ENCODE data around the gene PRTN3.
"Not testable (repeated sequence)": the region's sequence is repeated elsewhere in the genome, so short reads cannot be mapped to it uniquely, and the experiment has no call there.

PRTN3 gene

GRCh38 chr19:843180-843835 lies 2.5 kb downstream of the PRTN3 start:
- DNase-seq (ENCODE audit: insufficient read length, low spot score) (no peak), FAIRE-seq (no peak)
- TF ChIP-seq SPI1 (IDR thresholded peaks at IDR 0.05; ENCODE audit: low read depth, low read length) (no peak), POU2F2 (IDR thresholded peaks at IDR 0.05; ENCODE audit: low read depth, low read length) (no peak), PAX5 (IDR thresholded peaks at IDR 0.05; ENCODE audit: insufficient read depth, low read length, severe bottlenecking) (no peak), TAF1 (IDR thresholded peaks at IDR 0.05; ENCODE audit: low read depth, low read length) (no peak), POLR2A (IDR thresholded peaks at IDR 0.05; ENCODE audit: low read depth, low read length) (no peak), POLR2AphosphoS5 (IDR thresholded peaks at IDR 0.05; ENCODE audit: low read depth, low read length) (no peak)

GRCh38 chr19:843836-844545 lies 3.2 kb downstream of the PRTN3 start:
- DNase-seq (ENCODE audit: insufficient read length, low spot score) (no peak), FAIRE-seq (no peak)
- no peak for TF ChIP-seq POLR2A (IDR thresholded peaks at IDR 0.05; ENCODE audit: low read depth, low read length)
- TF ChIP-seq PAX5 (IDR thresholded peaks at IDR 0.05; ENCODE audit: insufficient read depth, low read length, severe bottlenecking) = no peak
- TF ChIP-seq SPI1 (IDR thresholded peaks at IDR 0.05; ENCODE audit: low read depth, low read length) = no peak
- no peak for TF ChIP-seq TAF1 (IDR thresholded peaks at IDR 0.05; ENCODE audit: low read depth, low read length)
- no peak for TF ChIP-seq POLR2AphosphoS5 (IDR thresholded peaks at IDR 0.05; ENCODE audit: low read depth, low read length)
- no peak for TF ChIP-seq POU2F2 (IDR thresholded peaks at IDR 0.05; ENCODE audit: low read depth, low read length)

- DNase-seq (ENCODE audit: insufficient read length, low spot score) (no peak), FAIRE-seq (peak; percentile 54)
- TF ChIP-seq TAF1 (IDR thresholded peaks at IDR 0.05; ENCODE audit: low read depth, low read length) (no peak), SPI1 (IDR thresholded peaks at IDR 0.05; ENCODE audit: low read depth, low read length) (no peak), PAX5 (IDR thresholded peaks at IDR 0.05; ENCODE audit: insufficient read depth, low read length, severe bottlenecking) (no peak), POLR2A (IDR thresholded peaks at IDR 0.05; ENCODE audit: low read depth, low read length) (no peak), POU2F2 (IDR thresholded peaks at IDR 0.05; ENCODE audit: low read depth, low read length) (no peak), POLR2AphosphoS5 (IDR thresholded peaks at IDR 0.05; ENCODE audit: low read depth, low read length) (no peak)
Measured at GRCh38 chr19:844546-844971, 3.8 kb downstream of the PRTN3 start.

GRCh38 chr19:845707-846521 lies 5.1 kb downstream of the PRTN3 start:
- FAIRE-seq (no peak), DNase-seq (ENCODE audit: insufficient read length, low spot score) (no peak)
- TF ChIP-seq POLR2AphosphoS5 (IDR thresholded peaks at IDR 0.05; ENCODE audit: low read depth, low read length) (no peak), POLR2A (IDR thresholded peaks at IDR 0.05; ENCODE audit: low read depth, low read length) (no peak), SPI1 (IDR thresholded peaks at IDR 0.05; ENCODE audit: low read depth, low read length) (no peak), TAF1 (IDR thresholded peaks at IDR 0.05; ENCODE audit: low read depth, low read length) (no peak), PAX5 (IDR thresholded peaks at IDR 0.05; ENCODE audit: insufficient read depth, low read length, severe bottlenecking) (no peak), POU2F2 (IDR thresholded peaks at IDR 0.05; ENCODE audit: low read depth, low read length) (no peak)

GRCh38 chr19:848386-848921 lies 7.7 kb downstream of the PRTN3 start:
- TF ChIP-seq TAF1 (IDR thresholded peaks at IDR 0.05; ENCODE audit: low read depth, low read length) = no peak
- TF ChIP-seq POLR2AphosphoS5 (IDR thresholded peaks at IDR 0.05; ENCODE audit: low read depth, low read length) = no peak
- no peak for TF ChIP-seq PAX5 (IDR thresholded peaks at IDR 0.05; ENCODE audit: insufficient read depth, low read length, severe bottlenecking)
- TF ChIP-seq POLR2A (IDR thresholded peaks at IDR 0.05; ENCODE audit: low read depth, low read length) = no peak
- no peak for TF ChIP-seq POU2F2 (IDR thresholded peaks at IDR 0.05; ENCODE audit: low read depth, low read length)
- TF ChIP-seq SPI1 (IDR thresholded peaks at IDR 0.05; ENCODE audit: low read depth, low read length) = no peak
- FAIRE-seq (no peak), DNase-seq (ENCODE audit: insufficient read length, low spot score) (no peak)

- DNase-seq (ENCODE audit: insufficient read length, low spot score); FAIRE-seq: not testable (repeated sequence)
Measured at GRCh38 chr19:849195-849594, 8.4 kb downstream of the PRTN3 start.

- TF ChIP-seq POU2F2 (IDR thresholded peaks at IDR 0.05; ENCODE audit: low read depth, low read length) (no peak), POLR2AphosphoS5 (IDR thresholded peaks at IDR 0.05; ENCODE audit: low read depth, low read length) (no peak), POLR2A (IDR thresholded peaks at IDR 0.05; ENCODE audit: low read depth, low read length) (no peak), TAF1 (IDR thresholded peaks at IDR 0.05; ENCODE audit: low read depth, low read length) (no peak), PAX5 (IDR thresholded peaks at IDR 0.05; ENCODE audit: insufficient read depth, low read length, severe bottlenecking) (no peak), SPI1 (IDR thresholded peaks at IDR 0.05; ENCODE audit: low read depth, low read length) (no peak)
- no peak for FAIRE-seq
- no peak for DNase-seq (ENCODE audit: insufficient read length, low spot score)
Measured at GRCh38 chr19:850221-850978, 9.6 kb downstream of the PRTN3 start.

- TF ChIP-seq POLR2AphosphoS5 (IDR thresholded peaks at IDR 0.05; ENCODE audit: low read depth, low read length) (no peak), TAF1 (IDR thresholded peaks at IDR 0.05; ENCODE audit: low read depth, low read length) (no peak), SPI1 (IDR thresholded peaks at IDR 0.05; ENCODE audit: low read depth, low read length) (no peak), POU2F2 (IDR thresholded peaks at IDR 0.05; ENCODE audit: low read depth, low read length) (no peak), PAX5 (IDR thresholded peaks at IDR 0.05; ENCODE audit: insufficient read depth, low read length, severe bottlenecking) (no peak), POLR2A (IDR thresholded peaks at IDR 0.05; ENCODE audit: low read depth, low read length) (no peak)
- DNase-seq (ENCODE audit: insufficient read length, low spot score) (no peak), FAIRE-seq (no peak)
Measured at GRCh38 chr19:850979-851335, 10.2 kb downstream of the PRTN3 start.

Data from GM12891 (cell line).